Measurements from ENCODE around the gene SEPHS1.

Gene SEPHS1

GRCh38 chr10:13328613-13329012 is 19.5 kb downstream of the SEPHS1 start:
- no peak for TF ChIP-seq YY1 (IDR thresholded peaks at IDR 0.05; ENCODE audit: insufficient read depth, insufficient read length)
- no peak for TF ChIP-seq ZNF274 (IDR thresholded peaks at IDR 0.05; ENCODE audit: low read depth, low read length)
- no peak for TF ChIP-seq SUZ12 (IDR thresholded peaks at IDR 0.05; ENCODE audit: extremely low read depth, insufficient read depth, insufficient read length)
- DNase-seq (ENCODE audit: low read depth, low spot score), result no peak
- H3K27me3 ChIP-seq (ENCODE audit: insufficient read depth, insufficient read length), result no peaks in the 10 kb centered on the region
- no peak overlapping the region for H3K4me3 ChIP-seq (ENCODE audit: insufficient read length, low read depth)
- H3K9ac ChIP-seq (ENCODE audit: insufficient read length, low read depth), result peak overlapping the region; percentile 21
- H3K4me1 ChIP-seq (ENCODE audit: insufficient read depth, insufficient read length), result no peaks in the 10 kb centered on the region
- no peaks in the 10 kb centered on the region for H3K9me3 ChIP-seq (ENCODE audit: insufficient read depth, low read length)
- H3K36me3 ChIP-seq (ENCODE audit: insufficient read depth, insufficient read length, low read length), result peaks cover 78% of the 10 kb centered on the region

GRCh38 chr10:13328126-13328525 is 20.0 kb downstream of the SEPHS1 start:
- Histone ChIP-seq H3K9me3 (ENCODE audit: insufficient read depth, low read length) (no peaks in the 10 kb centered on the region), H3K4me3 (ENCODE audit: insufficient read length, low read depth) (no peak overlapping the region), H3K36me3 (ENCODE audit: insufficient read depth, insufficient read length, low read length) (peaks cover 80% of the 10 kb centered on the region), H3K9ac (ENCODE audit: insufficient read length, low read depth) (no peak overlapping the region), H3K4me1 (ENCODE audit: insufficient read depth, insufficient read length) (no peaks in the 10 kb centered on the region), H3K27me3 (ENCODE audit: insufficient read depth, insufficient read length) (no peaks in the 10 kb centered on the region)
- no peak for DNase-seq (ENCODE audit: low read depth, low spot score)
- no peak for TF ChIP-seq ZNF274 (IDR thresholded peaks at IDR 0.05; ENCODE audit: low read depth, low read length)
- TF ChIP-seq YY1 (IDR thresholded peaks at IDR 0.05; ENCODE audit: insufficient read depth, insufficient read length), result no peak
- TF ChIP-seq SUZ12 (IDR thresholded peaks at IDR 0.05; ENCODE audit: extremely low read depth, insufficient read depth, insufficient read length), result no peak

GRCh38 chr10:13327534-13327933 is 20.6 kb downstream of the SEPHS1 start:
- H3K27me3 ChIP-seq (ENCODE audit: insufficient read depth, insufficient read length), result no peaks in the 10 kb centered on the region
- no peak overlapping the region for H3K4me3 ChIP-seq (ENCODE audit: insufficient read length, low read depth)
- H3K9me3 ChIP-seq (ENCODE audit: insufficient read depth, low read length), result no peaks in the 10 kb centered on the region
- no peak for DNase-seq (ENCODE audit: low read depth, low spot score)
- H3K9ac ChIP-seq (ENCODE audit: insufficient read length, low read depth), result no peak overlapping the region
- no peaks in the 10 kb centered on the region for H3K4me1 ChIP-seq (ENCODE audit: insufficient read depth, insufficient read length)
- peaks cover 86% of the 10 kb centered on the region for H3K36me3 ChIP-seq (ENCODE audit: insufficient read depth, insufficient read length, low read length)
- TF ChIP-seq ZNF274 (IDR thresholded peaks at IDR 0.05; ENCODE audit: low read depth, low read length), result no peak
- TF ChIP-seq YY1 (IDR thresholded peaks at IDR 0.05; ENCODE audit: insufficient read depth, insufficient read length), result no peak
- TF ChIP-seq SUZ12 (IDR thresholded peaks at IDR 0.05; ENCODE audit: extremely low read depth, insufficient read depth, insufficient read length), result no peak

DNA sequence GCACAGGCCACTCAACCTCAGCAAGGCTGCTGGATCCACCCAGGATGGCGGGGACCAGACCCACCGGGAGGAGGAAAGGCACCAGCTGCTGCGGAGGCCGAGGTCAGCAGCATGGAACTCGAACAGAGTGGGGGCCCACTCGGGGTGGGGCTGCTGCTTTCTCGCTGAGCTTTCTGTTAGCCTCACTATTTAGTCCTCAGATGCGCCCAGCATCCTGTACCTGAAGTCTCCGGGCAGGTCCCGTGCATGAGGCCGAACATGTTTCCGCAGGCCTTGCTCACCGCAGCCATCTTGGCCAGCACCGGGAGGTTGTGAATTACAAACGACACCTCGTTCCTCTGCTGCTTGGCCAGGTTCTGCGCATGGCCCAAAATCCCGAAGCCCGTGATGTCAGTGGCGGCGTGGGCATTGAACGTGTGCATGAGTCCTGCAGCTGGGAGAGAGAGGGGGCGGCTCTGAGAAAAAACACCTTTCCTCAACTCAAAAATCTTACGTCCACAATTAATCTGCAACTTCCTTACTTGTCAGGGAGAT is 25.4 kb downstream of the SEPHS1 start:
- Histone ChIP-seq H3K4me1 (ENCODE audit: insufficient read depth, insufficient read length) (no peaks in the 10 kb centered on the region), H3K4me3 (ENCODE audit: insufficient read length, low read depth) (no peak overlapping the region), H3K36me3 (ENCODE audit: insufficient read depth, insufficient read length, low read length) (peaks cover 72% of the 10 kb centered on the region), H3K27me3 (ENCODE audit: insufficient read depth, insufficient read length) (no peaks in the 10 kb centered on the region), H3K9me3 (ENCODE audit: insufficient read depth, low read length) (no peaks in the 10 kb centered on the region), H3K9ac (ENCODE audit: insufficient read length, low read depth) (no peak overlapping the region)
- no peak for TF ChIP-seq SUZ12 (IDR thresholded peaks at IDR 0.05; ENCODE audit: extremely low read depth, insufficient read depth, insufficient read length)
- no peak for TF ChIP-seq YY1 (IDR thresholded peaks at IDR 0.05; ENCODE audit: insufficient read depth, insufficient read length)
- no peak for TF ChIP-seq ZNF274 (IDR thresholded peaks at IDR 0.05; ENCODE audit: low read depth, low read length)
- DNase-seq (ENCODE audit: low read depth, low spot score), result no peak

DNA sequence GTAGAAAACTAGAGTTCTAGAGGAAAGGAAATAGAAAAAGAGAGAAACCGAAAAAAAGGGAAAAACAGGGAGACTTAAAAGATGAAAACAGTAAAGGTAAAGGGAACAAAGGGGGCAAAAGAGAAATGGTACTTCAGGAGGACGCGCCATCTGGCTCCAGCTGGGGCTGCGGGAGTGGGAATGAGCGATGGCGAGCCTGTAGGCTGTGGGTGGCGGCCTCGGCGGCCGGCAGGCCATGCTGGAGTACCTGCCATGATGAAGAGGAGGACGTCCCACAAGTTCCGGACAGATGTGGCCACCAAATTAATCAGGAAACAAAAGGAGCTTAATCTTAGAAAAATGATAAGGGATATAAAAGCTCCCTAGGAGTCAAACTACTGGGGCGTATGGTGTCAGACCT is 26.5 kb downstream of the SEPHS1 start:
- Histone ChIP-seq H3K4me1 (ENCODE audit: insufficient read depth, insufficient read length) (no peaks in the 10 kb centered on the region), H3K27me3 (ENCODE audit: insufficient read depth, insufficient read length) (no peaks in the 10 kb centered on the region), H3K9me3 (ENCODE audit: insufficient read depth, low read length) (no peaks in the 10 kb centered on the region), H3K36me3 (ENCODE audit: insufficient read depth, insufficient read length, low read length) (peaks cover 64% of the 10 kb centered on the region), H3K9ac (ENCODE audit: insufficient read length, low read depth) (no peak overlapping the region), H3K4me3 (ENCODE audit: insufficient read length, low read depth) (no peak overlapping the region)
- TF ChIP-seq SUZ12 (IDR thresholded peaks at IDR 0.05; ENCODE audit: extremely low read depth, insufficient read depth, insufficient read length), result no peak
- no peak for TF ChIP-seq ZNF274 (IDR thresholded peaks at IDR 0.05; ENCODE audit: low read depth, low read length)
- no peak for TF ChIP-seq YY1 (IDR thresholded peaks at IDR 0.05; ENCODE audit: insufficient read depth, insufficient read length)
- no peak for DNase-seq (ENCODE audit: low read depth, low spot score)

DNA sequence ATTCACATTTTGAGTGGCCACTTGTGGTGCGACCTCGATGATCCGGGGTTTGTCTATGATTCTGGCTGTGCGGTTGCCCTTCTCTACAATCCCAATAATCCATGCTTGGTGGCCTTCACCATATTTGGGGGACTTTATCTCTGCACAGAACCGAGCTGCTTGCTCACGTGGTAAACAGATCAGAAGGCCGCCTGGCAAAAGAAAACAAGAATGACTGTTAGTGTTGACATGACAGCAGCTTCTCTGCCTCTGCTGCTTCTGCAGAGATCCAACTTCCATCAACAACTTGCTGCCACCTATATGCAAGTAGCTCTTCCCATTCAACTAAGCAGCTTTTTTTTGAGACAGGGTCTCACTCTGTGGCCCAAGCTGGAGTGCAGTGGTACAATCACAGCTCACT is 28.9 kb downstream of the SEPHS1 start:
- TF ChIP-seq YY1 (IDR thresholded peaks at IDR 0.05; ENCODE audit: insufficient read depth, insufficient read length), result no peak
- no peak for DNase-seq (ENCODE audit: low read depth, low spot score)
- H3K4me1 ChIP-seq (ENCODE audit: insufficient read depth, insufficient read length), result no peaks in the 10 kb centered on the region
- no peak overlapping the region for H3K9ac ChIP-seq (ENCODE audit: insufficient read length, low read depth)
- H3K27me3 ChIP-seq (ENCODE audit: insufficient read depth, insufficient read length), result no peaks in the 10 kb centered on the region
- H3K36me3 ChIP-seq (ENCODE audit: insufficient read depth, insufficient read length, low read length), result peaks cover 46% of the 10 kb centered on the region
- no peaks in the 10 kb centered on the region for H3K9me3 ChIP-seq (ENCODE audit: insufficient read depth, low read length)
- H3K4me3 ChIP-seq (ENCODE audit: insufficient read length, low read depth), result no peak overlapping the region

- Histone ChIP-seq H3K27me3 (ENCODE audit: insufficient read depth, insufficient read length) (no peaks in the 10 kb centered on the region), H3K9ac (ENCODE audit: insufficient read length, low read depth) (no peak overlapping the region), H3K4me3 (ENCODE audit: insufficient read length, low read depth) (no peak overlapping the region), H3K36me3 (ENCODE audit: insufficient read depth, insufficient read length, low read length) (peaks cover 30% of the 10 kb centered on the region), H3K9me3 (ENCODE audit: insufficient read depth, low read length) (no peaks in the 10 kb centered on the region), H3K4me1 (ENCODE audit: insufficient read depth, insufficient read length) (no peaks in the 10 kb centered on the region)
- TF ChIP-seq SUZ12 (IDR thresholded peaks at IDR 0.05; ENCODE audit: extremely low read depth, insufficient read depth, insufficient read length), result no peak
- no peak for TF ChIP-seq ZNF274 (IDR thresholded peaks at IDR 0.05; ENCODE audit: low read depth, low read length)
- no peak for TF ChIP-seq YY1 (IDR thresholded peaks at IDR 0.05; ENCODE audit: insufficient read depth, insufficient read length)
- DNase-seq (ENCODE audit: low read depth, low spot score), result no peak
Measured at GRCh38 chr10:13317474-13317873, 30.6 kb downstream of the SEPHS1 start.
